Mesendoderm (in vitro differentiated cells): ENCODE results near the gene TTC23.
"Not testable (repeated sequence)": the region's sequence is repeated elsewhere in the genome, so short reads cannot be mapped to it uniquely, and the experiment has no call there.

Experiments used
- DNase-seq: peaks from one replicate; pipeline ENCODE4 v3.0.0; 2013
- H2AK5ac ChIP-seq: 2 replicates; pipeline ENCODE4 v1.6.1; 2013; ENCODE audit warnings: low read length, inconsistent platforms
- H2BK120ac ChIP-seq: 2 replicates; pipeline ENCODE4 v1.6.1; 2013; ENCODE audit warnings: low read depth, mild to moderate bottlenecking, low read length, moderate library complexity, mixed read lengths
- H2BK15ac ChIP-seq: replicated peaks from 2 replicates; pipeline ENCODE4 v1.6.1; 2013; ENCODE audit warnings: low read depth, mild to moderate bottlenecking, moderate library complexity
- H2BK5ac ChIP-seq: 2 replicates; pipeline ENCODE4 v1.6.1; 2013; ENCODE audit warnings: low read length, inconsistent platforms
- H3K18ac ChIP-seq: 2 replicates; pipeline ENCODE4 v1.6.1; 2013; ENCODE audit warnings: mild to moderate bottlenecking, low read length, mixed read lengths
- H3K23ac ChIP-seq: one replicate; pipeline ENCODE4 v1.6.1; 2013; ENCODE audit warnings: low read length
- H3K27ac ChIP-seq: 2 replicates; pipeline ENCODE4 v1.5.1; 2013; ENCODE audit warnings: low read depth, mild to moderate bottlenecking, inconsistent platforms, low read length, moderate library complexity
- H3K27me3 ChIP-seq: 2 replicates; pipeline ENCODE4 v1.6.1; 2013; ENCODE audit warnings: low read length, control low read depth, mild to moderate bottlenecking, inconsistent platforms; ENCODE audit not compliant: insufficient read depth, poor library complexity
- H3K36me3 ChIP-seq: 2 replicates; pipeline ENCODE4 v1.6.1; 2013; ENCODE audit warnings: low read length, inconsistent platforms; ENCODE audit not compliant: control insufficient read depth, insufficient read depth
- H3K4ac ChIP-seq: one replicate; pipeline ENCODE4 v1.6.1; 2013; ENCODE audit warnings: low read depth, mild to moderate bottlenecking, low read length, moderate library complexity
- H3K4me1 ChIP-seq: 2 replicates; pipeline ENCODE4 v1.6.1; 2013; ENCODE audit warnings: low read depth, low read length, inconsistent platforms; ENCODE audit not compliant: control insufficient read depth
- H3K4me2 ChIP-seq: 2 replicates; pipeline ENCODE4 v1.6.1; 2013; ENCODE audit warnings: low read length
- H3K4me3 ChIP-seq: 2 replicates; pipeline ENCODE4 v1.5.1; 2013; ENCODE audit warnings: mild to moderate bottlenecking, low read length
- H3K56ac ChIP-seq: one replicate; pipeline ENCODE4 v1.6.1; 2013; ENCODE audit warnings: low read length
- H3K79me1 ChIP-seq: 2 replicates; pipeline ENCODE4 v1.6.1; 2013; ENCODE audit warnings: low read length, inconsistent platforms
- H3K79me2 ChIP-seq: 2 replicates; pipeline ENCODE4 v1.6.1; 2013; ENCODE audit warnings: mild to moderate bottlenecking, low read length; ENCODE audit not compliant: control insufficient read depth, insufficient read depth
- H3K9ac ChIP-seq: 2 replicates; pipeline ENCODE4 v1.6.1; 2013; ENCODE audit warnings: low read length, inconsistent platforms
- H4K5ac ChIP-seq: one replicate; pipeline ENCODE4 v1.6.1; 2013; ENCODE audit warnings: low read length
- H4K8ac ChIP-seq: one replicate; pipeline ENCODE4 v1.6.1; 2013; ENCODE audit warnings: low read depth, mild to moderate bottlenecking, control low read depth, low read length, moderate library complexity
- WGBS: extraction: QIAGEN DNeasy Blood & Tissue Kit; methylation state at CpG from one replicate; pipeline ENCODE4 v1.1.7; 2013; ENCODE audit warnings: low lambda C conversion rate, missing lambda C conversion rate; ENCODE audit not compliant: insufficient coverage; ENCODE audit errors: extremely low coverage; 5-methylcytosine and 5-hydroxymethylcytosine counted together

Gene TTC23

GRCh38 chr15:99117111-99117510 lies 132.3 kb downstream of the TTC23 start:
- H3K9ac ChIP-seq, result no peak overlapping the region
- peaks cover 2% of the 10 kb centered on the region for H3K4me1 ChIP-seq
- H2AK5ac ChIP-seq, result no peak overlapping the region
- H4K5ac ChIP-seq, result no peak overlapping the region
- no peak for DNase-seq
- no peak overlapping the region for H3K4me2 ChIP-seq
- no peaks in the 10 kb centered on the region for H3K79me1 ChIP-seq
- H4K8ac ChIP-seq, result no peak overlapping the region
- no peak overlapping the region for H2BK5ac ChIP-seq
- no peaks in the 10 kb centered on the region for H3K36me3 ChIP-seq
- no peak overlapping the region for H3K18ac ChIP-seq
- H3K27me3 ChIP-seq, result no peaks in the 10 kb centered on the region
- no peak overlapping the region for H2BK15ac ChIP-seq
- no peak overlapping the region for H3K27ac ChIP-seq
- no peaks in the 10 kb centered on the region for H3K79me2 ChIP-seq
- WGBS, result no CpG with 5 or more reads among the region's 8 CpGs
- no peak overlapping the region for H2BK120ac ChIP-seq
- H3K23ac ChIP-seq, result no peak overlapping the region
- H3K4ac ChIP-seq, result no peak overlapping the region
- no peak overlapping the region for H3K4me3 ChIP-seq
- no peak overlapping the region for H3K56ac ChIP-seq

DNA sequence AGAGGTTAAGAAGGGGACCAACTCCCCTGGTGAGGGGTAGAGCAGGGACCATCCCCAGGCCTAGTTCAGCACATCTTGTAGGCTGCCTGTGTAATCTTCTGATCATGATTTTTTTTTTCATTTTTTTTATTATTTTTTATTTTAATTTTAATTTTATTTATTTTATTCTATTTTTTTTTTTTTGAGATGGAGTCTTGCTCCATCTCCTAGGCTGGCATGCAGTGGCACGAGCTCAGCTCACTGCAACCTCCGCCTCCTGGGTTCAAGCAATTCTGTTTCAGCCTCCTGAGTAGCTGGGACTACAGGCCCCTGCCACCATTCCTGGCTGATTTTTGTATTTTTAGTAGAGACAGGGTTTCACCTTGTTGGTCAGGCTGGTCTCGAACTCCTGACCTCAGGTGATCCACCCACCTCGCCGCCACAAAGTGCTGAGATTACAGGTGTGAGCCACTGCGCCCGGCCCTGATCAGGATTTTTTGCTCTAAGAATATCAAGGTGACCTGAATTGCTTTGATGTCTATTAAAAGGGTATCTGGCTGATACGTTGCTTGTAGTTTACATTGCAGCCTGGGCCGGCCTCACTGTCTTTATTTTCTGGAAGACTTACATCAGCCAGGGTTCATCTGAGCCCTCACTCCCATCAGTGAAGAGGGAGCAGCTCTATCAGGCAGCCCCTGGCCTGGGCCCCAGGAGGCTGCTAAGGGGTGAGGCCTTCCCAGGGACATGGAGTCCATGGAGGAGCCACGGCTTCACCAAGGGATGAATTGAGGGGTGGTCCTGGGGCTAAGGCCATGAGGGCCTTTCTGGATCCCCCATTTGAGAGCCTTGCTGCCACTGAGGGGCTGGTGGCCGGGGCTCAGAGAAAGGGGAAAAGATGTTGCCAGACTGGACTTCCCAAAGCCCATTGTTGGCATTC lies 133.8 kb downstream of the TTC23 start:
- Histone ChIP-seq H4K5ac (no peak overlapping the region), H3K79me2 (no peaks in the 10 kb centered on the region), H2BK120ac (no peak overlapping the region), H3K18ac (no peak overlapping the region), H3K23ac (no peak overlapping the region), H3K4me1 (peaks cover 2% of the 10 kb centered on the region), H3K27me3 (no peaks in the 10 kb centered on the region), H3K27ac (no peak overlapping the region), H3K9ac (no peak overlapping the region), H2BK15ac (no peak overlapping the region), H3K79me1 (no peaks in the 10 kb centered on the region), H3K4me3 (no peak overlapping the region), H2AK5ac (no peak overlapping the region), H2BK5ac (no peak overlapping the region), H3K4me2 (no peak overlapping the region), H4K8ac (no peak overlapping the region), H3K36me3 (no peaks in the 10 kb centered on the region), H3K56ac (no peak overlapping the region), H3K4ac (no peak overlapping the region)
- WGBS, result no CpG with 5 or more reads among the region's 11 CpGs
- DNase-seq, result no peak

GRCh38 chr15:99114511-99115299 lies 134.7 kb downstream of the TTC23 start:
- Histone ChIP-seq H4K8ac (no peak overlapping the region), H2BK120ac (no peak overlapping the region), H3K4me1 (no peaks in the 10 kb centered on the region), H3K9ac (no peak overlapping the region), H2AK5ac (no peak overlapping the region), H3K79me2 (no peaks in the 10 kb centered on the region), H3K27me3 (no peaks in the 10 kb centered on the region), H4K5ac (no peak overlapping the region), H3K4me3 (no peak overlapping the region), H2BK5ac (no peak overlapping the region), H2BK15ac (no peak overlapping the region), H3K4ac (no peak overlapping the region), H3K36me3 (no peaks in the 10 kb centered on the region), H3K4me2 (no peak overlapping the region), H3K18ac (no peak overlapping the region), H3K56ac (no peak overlapping the region), H3K23ac (no peak overlapping the region), H3K27ac (no peak overlapping the region), H3K79me1 (no peaks in the 10 kb centered on the region)
- no CpG with 5 or more reads among the region's 12 CpGs for WGBS
- DNase-seq, result no peak

DNA sequence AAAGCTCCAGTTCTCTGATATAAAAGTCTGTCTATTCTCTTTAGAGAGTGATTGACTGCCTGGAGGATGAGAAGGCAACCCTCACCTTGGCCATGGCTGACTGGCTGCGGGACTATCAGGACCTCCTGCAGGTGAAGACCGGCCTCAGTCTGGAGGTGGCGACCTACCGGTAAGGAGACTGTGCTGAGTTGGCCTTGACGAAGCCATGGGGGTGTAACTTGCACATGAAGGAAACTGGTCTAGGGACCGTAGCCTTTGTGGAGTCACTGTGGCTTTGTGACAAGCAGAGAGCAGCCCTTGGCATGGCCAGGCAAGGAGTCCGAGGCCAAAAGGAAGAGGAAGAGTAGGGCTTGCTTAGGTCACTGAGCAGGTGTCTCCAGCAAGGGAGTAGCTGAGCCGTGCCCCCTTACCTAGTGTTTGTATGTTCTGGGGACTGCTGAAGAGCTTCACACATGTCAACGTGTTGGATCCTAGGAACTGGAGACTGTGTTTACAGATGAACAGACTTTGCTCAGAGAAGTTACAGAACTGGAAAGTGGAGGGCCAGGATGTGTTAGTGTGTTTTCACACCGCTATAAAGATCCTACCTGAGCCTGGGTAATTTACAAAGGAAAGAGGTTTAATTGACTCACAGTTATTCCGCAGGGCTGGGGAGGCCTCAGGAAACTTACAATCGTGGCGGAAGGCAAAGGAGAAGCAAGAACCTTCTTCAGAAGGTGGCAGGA lies 135.7 kb downstream of the TTC23 start:
- Histone ChIP-seq H4K5ac (no peak overlapping the region), H3K23ac (no peak overlapping the region), H2AK5ac (no peak overlapping the region), H4K8ac (no peak overlapping the region), H3K56ac (no peak overlapping the region), H3K79me1 (no peaks in the 10 kb centered on the region), H2BK5ac (no peak overlapping the region), H3K36me3 (no peaks in the 10 kb centered on the region), H3K4ac (no peak overlapping the region), H3K4me2 (no peak overlapping the region), H3K79me2 (no peaks in the 10 kb centered on the region), H3K18ac (no peak overlapping the region), H3K27me3 (no peaks in the 10 kb centered on the region), H3K9ac (no peak overlapping the region), H2BK120ac (no peak overlapping the region), H3K4me3 (no peak overlapping the region), H3K4me1 (no peaks in the 10 kb centered on the region), H3K27ac (no peak overlapping the region), H2BK15ac (no peak overlapping the region)
- WGBS, result no CpG with 5 or more reads among the region's 13 CpGs
- DNase-seq, result no peak

DNA sequence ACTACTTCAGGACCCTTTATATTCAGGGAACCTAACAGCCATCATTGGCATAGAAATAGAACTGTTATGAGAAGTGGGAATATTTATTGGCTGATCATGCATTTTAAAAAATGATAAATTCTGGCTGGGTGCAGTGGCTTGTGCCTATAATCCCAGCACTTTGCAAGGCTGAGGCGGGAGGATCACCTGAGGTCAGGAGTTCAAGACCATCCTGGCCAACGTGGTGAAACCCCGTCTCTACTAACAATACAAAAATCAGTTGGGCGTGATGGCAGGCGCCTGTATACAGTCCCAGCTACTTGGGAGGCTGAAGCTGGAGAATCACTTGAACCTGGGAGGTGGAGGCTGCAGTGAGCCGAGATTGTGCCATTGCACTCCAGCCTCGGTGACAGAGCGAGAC lies 137.7 kb downstream of the TTC23 start:
- H3K27me3 ChIP-seq, H2AK5ac ChIP-seq, DNase-seq, H3K36me3 ChIP-seq, H3K79me2 ChIP-seq, H3K4me2 ChIP-seq, H2BK5ac ChIP-seq, H3K4ac ChIP-seq, H3K56ac ChIP-seq, H3K4me3 ChIP-seq, H2BK15ac ChIP-seq, H3K27ac ChIP-seq, H2BK120ac ChIP-seq, H4K5ac ChIP-seq, H3K9ac ChIP-seq, H4K8ac ChIP-seq, H3K18ac ChIP-seq, H3K23ac ChIP-seq, H3K79me1 ChIP-seq, H3K4me1 ChIP-seq: not testable (repeated sequence)
- WGBS, result no CpG with 5 or more reads among the region's 8 CpGs
